Left renal pelvis (tissue), 4 donors: ENCODE measurements around the gene SLC9A2. TPM values are rescaled to one million over a fixed set of nuclear protein-coding genes. Genes with fewer than 3 reads are reported as not detected.

Experiments
- DNase-seq, 4 donors: peaks; one replicate each; pipeline ENCODE4 v3.0.0-alpha.2; 2013; ENCODE audit warnings: low read depth in 4 of 4, low spot score in 3 of 4
- polyA plus RNA-seq, 4 donors: library from polyadenylated mRNA; unstranded; fragments of 120-200 nt; gene quantifications; one replicate each; pipeline ENCODE4 v1.2.1, GENCODE V29; 2013; ENCODE audit not compliant: insufficient read length in 4 of 4

Gene SLC9A2, protein sequence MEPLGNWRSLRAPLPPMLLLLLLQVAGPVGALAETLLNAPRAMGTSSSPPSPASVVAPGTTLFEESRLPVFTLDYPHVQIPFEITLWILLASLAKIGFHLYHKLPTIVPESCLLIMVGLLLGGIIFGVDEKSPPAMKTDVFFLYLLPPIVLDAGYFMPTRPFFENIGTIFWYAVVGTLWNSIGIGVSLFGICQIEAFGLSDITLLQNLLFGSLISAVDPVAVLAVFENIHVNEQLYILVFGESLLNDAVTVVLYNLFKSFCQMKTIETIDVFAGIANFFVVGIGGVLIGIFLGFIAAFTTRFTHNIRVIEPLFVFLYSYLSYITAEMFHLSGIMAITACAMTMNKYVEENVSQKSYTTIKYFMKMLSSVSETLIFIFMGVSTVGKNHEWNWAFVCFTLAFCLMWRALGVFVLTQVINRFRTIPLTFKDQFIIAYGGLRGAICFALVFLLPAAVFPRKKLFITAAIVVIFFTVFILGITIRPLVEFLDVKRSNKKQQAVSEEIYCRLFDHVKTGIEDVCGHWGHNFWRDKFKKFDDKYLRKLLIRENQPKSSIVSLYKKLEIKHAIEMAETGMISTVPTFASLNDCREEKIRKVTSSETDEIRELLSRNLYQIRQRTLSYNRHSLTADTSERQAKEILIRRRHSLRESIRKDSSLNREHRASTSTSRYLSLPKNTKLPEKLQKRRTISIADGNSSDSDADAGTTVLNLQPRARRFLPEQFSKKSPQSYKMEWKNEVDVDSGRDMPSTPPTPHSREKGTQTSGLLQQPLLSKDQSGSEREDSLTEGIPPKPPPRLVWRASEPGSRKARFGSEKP
- polyA plus RNA-seq = 1 to 10 TPM in 3 of 4 donors, under 1 TPM in 1; 0.12 to 8.9 (median 7.9) TPM

- DNase-seq = peak in 2 of 4 donors; percentile 19 to 24
Observed at GRCh38 chr2:102619414-102620319, at the start of gene SLC9A2. SLC9A2 (plus strand) TSS chr2:102619553; CDS start chr2:102619849, 296 bp downstream.

DNA sequence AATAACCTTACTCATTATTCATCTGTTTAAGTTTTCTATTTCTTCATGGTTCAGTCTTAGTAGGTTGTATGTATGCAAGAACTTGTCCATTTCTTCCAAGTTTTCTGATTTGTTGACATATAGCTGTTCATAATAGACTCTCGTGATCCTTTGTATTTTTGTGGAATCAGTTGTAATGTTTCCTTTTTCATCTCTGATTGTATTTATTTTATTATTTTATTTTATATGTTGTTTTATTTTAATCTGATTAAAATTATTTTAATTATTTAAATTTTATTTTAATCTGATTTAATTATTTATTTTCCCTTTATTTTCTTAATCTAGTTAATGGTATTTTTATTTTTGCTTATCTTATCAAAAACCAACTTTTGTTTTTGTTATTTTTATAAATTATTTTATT lies 43.5 kb upstream of the SLC9A2 start:
- DNase-seq = no peak

DNA sequence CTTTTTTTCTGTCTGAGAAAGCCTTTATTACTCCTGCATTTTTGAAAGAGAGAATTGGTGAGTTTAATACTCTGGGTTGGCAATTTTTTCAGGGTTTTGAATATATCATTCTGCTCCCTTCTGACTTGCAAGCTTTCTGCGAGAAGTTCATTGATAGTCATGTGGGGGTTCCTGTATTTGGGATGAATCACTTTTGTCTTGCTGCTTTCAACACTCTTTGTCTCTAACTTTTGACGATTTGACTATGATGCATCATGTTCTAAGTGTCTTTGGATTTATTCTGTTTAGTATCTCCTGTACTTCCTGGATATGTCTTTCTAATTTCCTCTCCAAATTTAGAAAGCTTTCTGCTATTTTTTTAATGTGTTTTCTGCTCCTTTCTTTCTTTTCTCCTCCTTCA lies 41.0 kb upstream of the SLC9A2 start:
- DNase-seq = no peak

DNA sequence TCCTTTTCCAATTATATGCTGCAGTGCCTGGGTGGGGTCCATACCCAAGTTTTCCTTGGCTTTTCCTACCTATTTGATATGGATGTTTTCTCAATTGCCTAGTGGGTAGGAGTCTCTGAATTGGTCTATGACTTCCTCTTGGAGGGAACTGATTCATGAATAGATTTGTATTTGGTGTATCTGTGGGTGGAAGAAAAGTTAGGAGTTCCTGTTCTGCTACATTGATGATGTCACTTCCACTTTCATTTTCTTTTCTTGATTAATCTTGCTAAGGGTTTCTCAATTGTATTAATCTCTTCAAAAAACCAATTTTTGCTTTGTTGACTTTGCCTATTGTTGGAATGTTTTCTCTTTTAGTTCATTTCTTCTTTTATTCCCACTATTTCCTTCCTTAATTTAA lies 37.4 kb upstream of the SLC9A2 start:
- no peak for DNase-seq

DNA sequence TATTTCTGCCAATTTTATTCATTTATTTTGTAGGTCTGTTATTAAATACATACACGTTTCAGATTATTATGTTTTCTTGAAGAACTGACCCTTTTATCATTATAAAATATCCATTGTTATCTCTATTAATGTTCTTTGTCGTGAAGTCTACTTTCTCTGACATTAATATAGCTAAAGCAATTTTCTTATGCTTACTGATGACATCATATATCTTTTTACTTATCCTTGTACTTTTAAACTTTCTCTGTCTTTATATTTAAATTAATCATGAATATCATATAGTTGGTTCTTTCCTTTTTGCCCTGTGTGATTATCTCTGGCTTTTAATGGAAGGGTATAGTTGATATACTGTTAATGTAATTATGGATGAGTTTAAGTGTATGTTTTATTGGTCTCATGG lies 36.5 kb upstream of the SLC9A2 start:
- DNase-seq = no peak

DNA sequence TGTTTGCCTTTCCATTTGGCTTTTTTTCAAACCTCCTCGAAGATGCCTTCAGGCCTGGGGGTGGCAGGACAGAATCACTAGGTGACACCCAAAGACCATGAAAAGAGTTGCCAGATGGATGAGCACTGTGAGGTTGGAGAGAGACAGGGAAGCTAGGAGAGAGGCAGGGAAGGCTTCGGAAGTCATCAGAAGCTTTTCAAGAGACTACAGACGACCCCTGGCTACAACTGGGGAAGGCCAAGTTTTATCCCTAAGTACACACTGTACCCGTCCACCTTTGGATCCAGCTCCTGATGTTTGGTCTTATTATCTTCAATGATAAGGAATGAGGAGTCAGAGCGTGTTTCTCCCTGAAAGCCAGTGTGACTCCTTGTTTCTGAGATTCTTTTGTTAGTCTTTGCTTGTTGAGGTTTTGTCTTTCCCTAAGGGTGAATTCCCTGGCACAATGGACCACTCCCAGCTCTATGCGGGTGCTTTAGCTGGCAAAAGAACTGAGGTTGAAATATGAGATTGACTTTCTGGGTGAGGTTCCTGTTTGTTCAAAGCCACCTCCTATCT lies 33.4 kb upstream of the SLC9A2 start:
- DNase-seq = no peak

GRCh38 chr2:102588213-102588939 lies 31.0 kb upstream of the SLC9A2 start:
- no peak for DNase-seq

DNA sequence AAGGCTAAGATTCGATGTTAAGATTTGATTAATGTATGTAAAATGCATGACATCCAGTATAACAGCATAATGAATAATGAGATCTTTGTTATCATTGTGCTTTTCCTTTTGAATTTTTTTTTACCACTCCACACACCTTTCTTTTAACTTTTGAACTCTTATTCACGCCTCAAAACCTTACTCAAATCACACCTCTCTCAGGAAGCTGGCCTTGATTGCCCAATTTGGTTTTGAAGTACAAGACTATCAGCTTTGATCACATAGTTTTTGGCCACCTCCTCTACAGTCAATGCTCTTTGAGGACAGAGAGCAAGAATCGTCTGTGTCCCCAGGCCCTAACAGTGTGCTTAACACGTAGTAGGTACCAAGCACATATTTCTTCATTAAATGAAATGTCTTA lies 29.9 kb upstream of the SLC9A2 start:
- no peak for DNase-seq

GRCh38 chr2:102591491-102592045 lies 27.8 kb upstream of the SLC9A2 start:
- DNase-seq = no peak

DNA sequence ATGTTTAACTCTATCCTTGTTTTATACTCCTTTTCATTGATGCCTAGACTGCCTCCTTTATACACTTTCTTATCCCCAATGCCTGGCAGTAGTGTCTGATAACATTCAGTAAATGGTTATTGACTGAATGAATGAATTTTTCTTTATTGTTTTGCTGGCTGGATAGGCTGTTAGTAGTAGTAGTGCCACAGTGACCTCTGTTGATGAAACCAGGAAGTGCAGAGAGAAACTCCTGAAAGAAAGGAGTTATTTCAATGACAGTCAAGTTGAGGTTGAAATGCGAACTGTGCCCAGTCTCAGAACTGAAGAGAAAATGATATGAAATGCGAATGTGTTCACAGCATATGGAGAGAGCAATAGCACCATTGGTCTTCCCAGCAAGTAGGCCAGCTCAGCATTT lies 26.8 kb upstream of the SLC9A2 start:
- no peak for DNase-seq

DNA sequence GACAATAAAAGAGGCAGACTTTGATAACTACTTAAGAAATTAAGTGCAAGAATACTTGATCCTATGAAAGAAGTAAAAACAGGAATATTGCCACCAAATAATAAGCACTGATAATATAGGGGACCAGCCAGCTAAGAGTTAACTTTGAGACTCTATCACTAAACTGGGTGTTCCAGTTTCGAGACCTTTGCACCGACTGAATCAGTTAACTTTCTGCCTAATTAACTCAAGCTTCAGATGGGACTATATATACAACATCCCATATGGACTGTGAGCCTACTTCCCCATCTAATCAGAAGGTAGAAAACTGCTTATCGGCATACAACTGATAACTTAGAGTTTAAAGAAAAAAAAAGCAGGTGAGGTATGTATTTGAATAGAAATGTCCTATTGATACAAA lies 25.8 kb upstream of the SLC9A2 start:
- no peak for DNase-seq

- DNase-seq = no peak
Observed at GRCh38 chr2:102594445-102595016, 24.8 kb upstream of the SLC9A2 start.

GRCh38 chr2:102597788-102598187 lies 21.6 kb upstream of the SLC9A2 start:
- no peak for DNase-seq

DNA sequence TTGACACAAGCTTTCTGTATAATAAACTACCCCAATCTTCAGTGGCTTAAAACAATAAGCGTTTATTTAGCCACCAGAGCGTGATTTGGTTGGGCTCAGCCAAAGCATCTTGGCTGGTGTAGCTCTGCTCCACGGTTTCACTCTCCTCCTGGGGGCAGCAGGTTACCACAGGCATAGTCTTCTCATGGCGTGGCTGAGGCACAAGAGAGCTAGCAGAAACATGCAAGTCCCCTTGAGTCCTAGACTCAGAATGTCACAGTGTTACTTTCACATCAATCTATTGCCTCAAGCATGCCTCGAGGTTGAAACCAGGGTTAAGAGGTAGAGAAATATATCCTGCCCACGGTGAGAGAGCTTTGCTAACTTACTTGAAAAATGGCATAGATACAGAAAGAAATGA lies 19.9 kb upstream of the SLC9A2 start:
- no peak for DNase-seq

- DNase-seq = no peak
Observed at GRCh38 chr2:102601730-102602129, 17.6 kb upstream of the SLC9A2 start.

- DNase-seq = no peak
Observed at GRCh38 chr2:102603904-102604303, 15.4 kb upstream of the SLC9A2 start.

DNA sequence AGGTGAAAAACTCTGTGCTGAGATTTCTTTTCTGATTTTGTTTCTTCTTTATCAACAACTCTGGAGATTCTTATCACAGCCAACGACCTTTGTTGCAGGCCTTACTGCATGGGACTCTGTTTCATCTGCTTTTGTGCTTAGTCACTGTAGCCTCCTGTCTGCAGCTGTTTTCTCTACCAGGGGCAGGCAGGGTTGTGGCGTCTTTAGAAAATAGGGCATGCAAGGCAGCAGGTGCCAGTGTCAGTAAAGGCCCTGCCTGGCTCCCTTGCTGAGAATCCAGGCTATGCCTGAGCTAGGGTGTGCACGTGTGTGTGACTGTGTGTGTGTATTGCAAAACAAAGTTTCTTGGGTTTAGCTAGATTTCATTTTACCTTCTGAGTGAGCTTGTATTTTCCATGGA lies 14.6 kb upstream of the SLC9A2 start:
- no peak for DNase-seq

GRCh38 chr2:102606353-102606752 lies 13.0 kb upstream of the SLC9A2 start:
- DNase-seq = no peak
